ENCODE results near the gene PROX1. TPM values are rescaled to one million over a fixed set of nuclear protein-coding genes. Genes with fewer than 3 reads are reported as not detected.

The PROX1 gene
- total RNA-seq, 1 experiment from 2014 or later, result 3.8 TPM

- Mint-ChIP-seq H3K4me3 (no peak overlapping the region), H3K27me3 (ENCODE audit: low read depth) (peaks cover 8% of the 10 kb centered on the region), H3K4me1 (peaks cover 15% of the 10 kb centered on the region), H3K27ac (0 out of 2 replicates have a peak overlapping the region, but pooled peaks have one; percentile 5), H3K9me3 (no peaks in the 10 kb centered on the region), H3K36me3 (no peaks in the 10 kb centered on the region; the same call in 1 of the 2 replicates)
- no peak for DNase-seq (ENCODE audit: low spot score)
- no peak for TF ChIP-seq GABPB1 (CRISPR knock-in tag; IDR thresholded peaks at IDR 0.05)
- TF ChIP-seq ZSCAN18 (CRISPR knock-in tag; IDR thresholded peaks at IDR 0.05), result no peak
- TF ChIP-seq, protein P1, sequence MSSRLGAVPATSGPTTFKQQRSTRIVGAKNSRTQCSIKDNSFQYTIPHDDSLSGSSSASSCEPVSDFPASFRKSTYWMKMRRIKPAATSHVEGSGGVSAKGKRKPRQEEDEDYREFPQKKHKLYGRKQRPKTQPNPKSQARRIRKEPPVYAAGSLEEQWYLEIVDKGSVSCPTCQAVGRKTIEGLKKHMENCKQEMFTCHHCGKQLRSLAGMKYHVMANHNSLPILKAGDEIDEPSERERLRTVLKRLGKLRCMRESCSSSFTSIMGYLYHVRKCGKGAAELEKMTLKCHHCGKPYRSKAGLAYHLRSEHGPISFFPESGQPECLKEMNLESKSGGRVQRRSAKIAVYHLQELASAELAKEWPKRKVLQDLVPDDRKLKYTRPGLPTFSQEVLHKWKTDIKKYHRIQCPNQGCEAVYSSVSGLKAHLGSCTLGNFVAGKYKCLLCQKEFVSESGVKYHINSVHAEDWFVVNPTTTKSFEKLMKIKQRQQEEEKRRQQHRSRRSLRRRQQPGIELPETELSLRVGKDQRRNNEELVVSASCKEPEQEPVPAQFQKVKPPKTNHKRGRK (CRISPR knock-in tag; IDR thresholded peaks at IDR 0.05; ENCODE audit: borderline replicate concordance), result no peak
- ATAC-seq, result no peak
- ChIA-PET POLR2A (interaction anchor here (1.4 to 1.5 kb wide), 2 partner anchors 9 to 12 kb away, joined by 3 read pairs; partner anchors contain the start of gene PROX1), CTCF (no interaction called here)
These were observed 9.4 kb downstream of the PROX1 start for GRCh38 chr1:213997038-213997771.

DNA sequence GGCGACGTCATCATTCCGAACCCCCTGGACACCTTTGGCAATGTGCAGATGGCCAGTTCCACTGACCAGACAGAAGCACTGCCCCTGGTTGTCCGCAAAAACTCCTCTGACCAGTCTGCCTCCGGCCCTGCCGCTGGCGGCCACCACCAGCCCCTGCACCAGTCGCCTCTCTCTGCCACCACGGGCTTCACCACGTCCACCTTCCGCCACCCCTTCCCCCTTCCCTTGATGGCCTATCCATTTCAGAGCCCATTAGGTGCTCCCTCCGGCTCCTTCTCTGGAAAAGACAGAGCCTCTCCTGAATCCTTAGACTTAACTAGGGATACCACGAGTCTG, 10.0 kb downstream of the PROX1 start:
- peaks cover 19% of the 10 kb centered on the region for H3K4me1 Mint-ChIP-seq
- peaks cover 2% of the 10 kb centered on the region for H3K27me3 Mint-ChIP-seq (ENCODE audit: low read depth)
- DNase-seq (ENCODE audit: low spot score) (no peak), ATAC-seq (no peak)
- no peak overlapping the region for H3K27ac Mint-ChIP-seq
- TF ChIP-seq PRRX2 (CRISPR knock-in tag; IDR thresholded peaks at IDR 0.05), result no peak
- no peak for TF ChIP-seq ZNF671 (CRISPR knock-in tag; IDR thresholded peaks at IDR 0.05)
- TF ChIP-seq CREM (CRISPR knock-in tag; IDR thresholded peaks at IDR 0.05), result no peak
- TF ChIP-seq, protein P2, sequence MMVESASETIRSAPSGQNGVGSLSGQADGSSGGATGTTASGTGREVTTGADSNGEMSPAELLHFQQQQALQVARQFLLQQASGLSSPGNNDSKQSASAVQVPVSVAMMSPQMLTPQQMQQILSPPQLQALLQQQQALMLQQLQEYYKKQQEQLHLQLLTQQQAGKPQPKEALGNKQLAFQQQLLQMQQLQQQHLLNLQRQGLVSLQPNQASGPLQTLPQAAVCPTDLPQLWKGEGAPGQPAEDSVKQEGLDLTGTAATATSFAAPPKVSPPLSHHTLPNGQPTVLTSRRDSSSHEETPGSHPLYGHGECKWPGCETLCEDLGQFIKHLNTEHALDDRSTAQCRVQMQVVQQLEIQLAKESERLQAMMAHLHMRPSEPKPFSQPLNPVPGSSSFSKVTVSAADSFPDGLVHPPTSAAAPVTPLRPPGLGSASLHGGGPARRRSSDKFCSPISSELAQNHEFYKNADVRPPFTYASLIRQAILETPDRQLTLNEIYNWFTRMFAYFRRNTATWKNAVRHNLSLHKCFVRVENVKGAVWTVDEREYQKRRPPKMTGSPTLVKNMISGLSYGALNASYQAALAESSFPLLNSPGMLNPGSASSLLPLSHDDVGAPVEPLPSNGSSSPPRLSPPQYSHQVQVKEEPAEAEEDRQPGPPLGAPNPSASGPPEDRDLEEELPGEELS (CRISPR knock-in tag; IDR thresholded peaks at IDR 0.05), result no peak
- TF ChIP-seq ZNF138 (CRISPR knock-in tag; conservative IDR thresholded peaks at IDR 0.05), result no peak
- no peak for TF ChIP-seq MLX (CRISPR knock-in tag; IDR thresholded peaks at IDR 0.05)
- TF ChIP-seq GTF2I (CRISPR knock-in tag; conservative IDR thresholded peaks at IDR 0.05), result no peak
- no peak for TF ChIP-seq ZNF317 (CRISPR knock-in tag; IDR thresholded peaks at IDR 0.05; ENCODE audit: borderline replicate concordance, low read depth)
- no peak for TF ChIP-seq NR1H2 (CRISPR knock-in tag; IDR thresholded peaks at IDR 0.05)
- TF ChIP-seq ATF3 (CRISPR knock-in tag; conservative IDR thresholded peaks at IDR 0.05), result no peak
- TF ChIP-seq ESRRA (CRISPR knock-in tag; IDR thresholded peaks at IDR 0.05; ENCODE audit: borderline replicate concordance), result no peak
- no peak for TF ChIP-seq USF1 (CRISPR knock-in tag; IDR thresholded peaks at IDR 0.05)
- TF ChIP-seq NFYB (CRISPR knock-in tag; conservative IDR thresholded peaks at IDR 0.05; ENCODE audit: low read depth), result no peak
- no peak for TF ChIP-seq HMGA2 (CRISPR knock-in tag; IDR thresholded peaks at IDR 0.05)
- TF ChIP-seq ELF4 (CRISPR knock-in tag; IDR thresholded peaks at IDR 0.05; ENCODE audit: low read depth), result no peak
- no peak for TF ChIP-seq RORB (CRISPR knock-in tag; IDR thresholded peaks at IDR 0.05)
- TF ChIP-seq ZNF121 (CRISPR knock-in tag; IDR thresholded peaks at IDR 0.05), result no peak
- no peaks in the 10 kb centered on the region for H3K9me3 Mint-ChIP-seq
- POLR2A ChIA-PET, result no interaction called here
- CTCF ChIA-PET, result no interaction called here
- no peaks in the 10 kb centered on the region; the same call in 1 of the 2 replicates for H3K36me3 Mint-ChIP-seq
- no peak overlapping the region for H3K4me3 Mint-ChIP-seq

Measured in WTC11 (cell line).